Inflammatory macrophage treated with lipopolysaccharide for 1 hour (primary cell): Measurements from ENCODE around the gene ERGIC1.

Source experiments
- DNase-seq, 2 donors: peaks; one replicate each; pipeline ENCODE4 v3.0.0-alpha.2; 2020 to 2022

The ERGIC1 gene

GRCh38 chr5:172903790-172904189 is 69.7 kb downstream of the ERGIC1 start:
- no peak for DNase-seq

GRCh38 chr5:172904312-172904642 is 70.2 kb downstream of the ERGIC1 start:
- DNase-seq: no peak

- no peak for DNase-seq
These were observed 70.7 kb downstream of the ERGIC1 start for GRCh38 chr5:172904643-172905345.

GRCh38 chr5:172905346-172906140 is 71.5 kb downstream of the ERGIC1 start:
- DNase-seq: no peak

- DNase-seq: no peak
These were observed 72.4 kb downstream of the ERGIC1 start for GRCh38 chr5:172906436-172906835.

GRCh38 chr5:172906888-172907287 is 72.8 kb downstream of the ERGIC1 start:
- DNase-seq: no peak

GRCh38 chr5:172907657-172908056 is 73.6 kb downstream of the ERGIC1 start:
- no peak for DNase-seq

GRCh38 chr5:172908662-172909061 is 74.6 kb downstream of the ERGIC1 start:
- DNase-seq: no peak

- DNase-seq: no peak
These were observed 76.0 kb downstream of the ERGIC1 start for GRCh38 chr5:172909931-172910502.

- peak; percentile 71 to 72 for DNase-seq
These were observed 77.0 kb downstream of the ERGIC1 start for GRCh38 chr5:172910828-172911627.

- no peak for DNase-seq
These were observed 77.5 kb downstream of the ERGIC1 start for GRCh38 chr5:172911628-172911880.

GRCh38 chr5:172911976-172912375 is 77.9 kb downstream of the ERGIC1 start:
- no peak for DNase-seq

- no peak for DNase-seq
These were observed 79.2 kb downstream of the ERGIC1 start for GRCh38 chr5:172913117-172913850.

- DNase-seq: no peak
These were observed 81.5 kb downstream of the ERGIC1 start for GRCh38 chr5:172915514-172915913.

GRCh38 chr5:172918421-172919371 is 84.6 kb downstream of the ERGIC1 start:
- DNase-seq: peak in 1 of 2 donors; percentile 40

GRCh38 chr5:172919525-172920446 is 85.7 kb downstream of the ERGIC1 start:
- DNase-seq: no peak

GRCh38 chr5:172920447-172920849 is 86.4 kb downstream of the ERGIC1 start:
- no peak for DNase-seq

- no peak for DNase-seq
These were observed 86.9 kb downstream of the ERGIC1 start for GRCh38 chr5:172920995-172921394.

- no peak for DNase-seq
These were observed 87.9 kb downstream of the ERGIC1 start for GRCh38 chr5:172921906-172922305.

- no peak for DNase-seq
These were observed 89.5 kb downstream of the ERGIC1 start for GRCh38 chr5:172923539-172923938.
